ENCODE data around the gene CERS2.

DNA sequence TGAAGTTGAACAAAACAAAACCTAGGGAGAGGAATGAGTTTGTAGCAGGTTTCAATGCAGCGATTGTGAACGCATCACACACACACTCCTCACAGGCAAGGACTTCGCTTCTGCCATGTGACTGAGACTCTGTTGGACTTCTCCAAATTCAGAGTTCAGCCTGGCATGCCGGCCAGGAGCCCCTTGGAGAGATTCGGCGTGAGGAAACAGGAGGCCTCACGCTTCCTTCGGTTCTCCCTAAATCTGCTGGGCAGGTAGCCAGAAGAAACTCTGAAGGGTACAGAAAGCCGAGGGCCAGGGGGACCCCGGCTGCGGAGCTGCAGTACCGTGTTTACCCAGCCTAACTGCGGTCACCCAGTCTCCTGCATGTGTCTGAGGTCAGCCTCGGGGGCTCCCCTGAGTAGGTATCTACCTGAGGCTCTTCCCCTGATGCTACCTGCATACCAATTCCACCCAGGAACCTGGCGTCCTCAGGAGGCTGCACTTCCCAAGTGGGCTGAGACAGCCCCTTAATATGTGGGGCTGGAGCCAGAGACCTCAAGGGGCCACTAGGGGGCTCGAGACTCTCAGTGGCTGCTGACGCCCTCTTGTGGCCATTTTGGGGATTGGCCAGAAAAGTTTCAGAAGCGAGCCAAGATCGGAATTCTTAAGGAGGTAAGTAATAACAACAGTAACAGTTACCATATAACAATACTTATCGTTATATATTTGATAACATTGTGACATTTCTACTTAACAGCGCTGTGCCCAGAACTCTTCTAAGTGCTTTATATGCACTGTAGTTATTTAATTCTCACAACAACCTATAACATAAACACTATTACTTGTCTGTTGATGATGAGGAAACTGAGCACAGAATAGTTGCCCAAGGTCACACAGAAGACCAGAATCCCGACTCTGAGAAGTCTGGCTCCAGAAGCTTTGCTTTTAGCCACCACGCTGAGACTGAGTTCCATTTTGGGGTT is 4.7 kb upstream of the CERS2 start:
- TF ChIP-seq KLF7 (tag by site-specific recombination; IDR thresholded peaks at IDR 0.05; ENCODE audit: borderline replicate concordance) (no peak), ZNF335 (tag by site-specific recombination; conservative IDR thresholded peaks at IDR 0.05) (no peak), REST (tag by site-specific recombination; IDR thresholded peaks at IDR 0.05) (no peak), GLI2 (tag by site-specific recombination; IDR thresholded peaks at IDR 0.05; ENCODE audit: borderline replicate concordance, low read depth) (no peak), INSM2 (tag by site-specific recombination; IDR thresholded peaks at IDR 0.05) (no peak), ZNF670 (tag by site-specific recombination; IDR thresholded peaks at IDR 0.05; ENCODE audit: low read depth) (no peak)

Measured in HEK293 (cell line).